ENCODE results near the gene C1RL.

C1RL gene

DNA sequence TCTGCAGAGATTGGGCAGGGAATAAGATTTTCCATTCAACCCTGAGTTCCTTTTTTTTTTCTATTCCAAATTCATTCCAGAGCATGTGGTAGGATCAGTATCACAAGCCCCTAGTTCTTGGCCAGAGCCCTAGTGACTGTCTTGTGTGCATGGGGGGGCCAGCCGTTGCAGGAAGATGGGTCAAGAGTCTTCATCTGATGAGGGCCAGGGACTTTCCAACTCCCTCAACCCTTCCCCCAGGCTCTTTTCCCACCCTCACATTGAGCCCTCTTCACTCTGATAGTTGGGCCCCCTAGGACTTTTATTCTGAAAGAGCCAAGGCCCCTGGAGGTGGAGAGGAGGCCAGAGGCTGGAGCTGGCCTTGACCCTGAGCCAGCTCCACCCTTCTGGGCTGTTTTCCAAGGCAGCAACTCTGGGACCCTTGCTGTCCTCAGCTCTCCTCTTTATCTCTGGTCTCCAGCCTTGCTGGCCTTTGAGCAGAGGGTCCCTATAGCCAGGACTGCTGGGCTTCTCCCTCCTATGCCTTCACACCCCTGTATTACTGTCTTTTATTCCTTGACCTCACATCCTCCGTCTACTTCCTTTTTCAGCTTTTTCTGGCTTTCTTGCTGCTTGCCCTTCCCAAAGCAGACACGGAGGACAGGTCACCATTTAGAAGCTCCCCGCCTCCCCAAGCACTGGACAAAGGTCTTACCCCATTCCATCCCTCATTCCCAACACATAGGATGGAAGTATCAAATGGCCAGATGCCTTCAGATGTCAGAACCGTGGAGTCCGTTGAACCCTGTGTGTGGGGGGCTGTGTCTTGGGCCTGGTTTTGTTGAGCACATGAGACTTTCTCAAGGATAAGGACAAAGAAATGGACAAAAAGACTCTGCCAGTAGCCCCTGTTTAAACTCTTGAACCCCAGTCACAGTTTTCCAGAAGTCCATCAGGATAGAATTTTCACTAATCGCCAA, 14.1 kb upstream of the C1RL start:
- no peak overlapping the region for H3K9ac ChIP-seq
- H3K27ac ChIP-seq: no peak overlapping the region
- no peak for TF ChIP-seq Cebpa-rat (IDR thresholded peaks at IDR 0.05)
- no peaks in the 10 kb centered on the region for H3K27me3 ChIP-seq
- peaks cover 0 to 5% (median 0%) of the 10 kb centered on the region in 11 experiments; a peak in 1 of 22 replicates for H4K20me1 ChIP-seq
- peak overlapping the region in 4 of 11 experiments; percentile 4 to 45 (median 22); a peak in 3 of 22 replicates for H3K4me2 ChIP-seq
- no peak overlapping the region for H3K4me3 ChIP-seq
- H3K9me3 ChIP-seq (replicated peaks in 1 of 11): no peaks in the 10 kb centered on the region
- H3K36me3 ChIP-seq: peaks cover 0 to 5% (median 0%) of the 10 kb centered on the region in 11 experiments; a peak in 3 of 22 replicates
- peaks cover 0 to 18% (median 0%) of the 10 kb centered on the region in 10 experiments; a peak in 5 of 20 replicates for H3K4me1 ChIP-seq

DNA sequence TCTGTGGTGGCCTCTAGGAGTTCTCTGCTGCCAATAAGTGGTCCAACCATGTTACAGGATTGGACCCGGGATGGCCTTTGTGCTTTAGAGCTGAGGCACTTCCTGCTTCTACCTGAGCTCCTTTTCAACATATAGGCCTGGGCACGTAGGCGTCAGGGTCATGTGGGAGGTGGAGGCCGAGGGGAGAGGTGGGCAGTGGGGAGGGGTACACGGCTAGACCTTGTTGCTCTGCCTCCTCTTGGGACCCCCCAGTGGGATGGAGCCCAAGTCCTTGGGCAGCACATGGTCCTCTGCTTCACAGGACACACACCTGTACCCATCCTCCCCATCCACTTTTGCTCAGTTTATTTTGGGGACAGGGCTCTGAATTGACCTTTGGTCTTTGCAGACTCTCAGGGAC, 12.3 kb upstream of the C1RL start:
- Histone ChIP-seq H3K36me3 (peaks cover 0 to 16% (median 0%) of the 10 kb centered on the region in 11 experiments; a peak in 7 of 22 replicates), H3K9me3 (replicated peaks in 1 of 11) (no peaks in the 10 kb centered on the region), H4K20me1 (peaks cover 0 to 6% (median 0%) of the 10 kb centered on the region in 11 experiments; a peak in 1 of 22 replicates), H3K27ac (no peak overlapping the region), H3K9ac (no peak overlapping the region), H3K27me3 (no peaks in the 10 kb centered on the region), H3K4me1 (peaks cover 0 to 19% (median 0%) of the 10 kb centered on the region in 10 experiments; a peak in 5 of 20 replicates), H3K4me3 (no peak overlapping the region), H3K4me2 (no peak overlapping the region)
- no peak for TF ChIP-seq Cebpa-rat (IDR thresholded peaks at IDR 0.05)

DNA sequence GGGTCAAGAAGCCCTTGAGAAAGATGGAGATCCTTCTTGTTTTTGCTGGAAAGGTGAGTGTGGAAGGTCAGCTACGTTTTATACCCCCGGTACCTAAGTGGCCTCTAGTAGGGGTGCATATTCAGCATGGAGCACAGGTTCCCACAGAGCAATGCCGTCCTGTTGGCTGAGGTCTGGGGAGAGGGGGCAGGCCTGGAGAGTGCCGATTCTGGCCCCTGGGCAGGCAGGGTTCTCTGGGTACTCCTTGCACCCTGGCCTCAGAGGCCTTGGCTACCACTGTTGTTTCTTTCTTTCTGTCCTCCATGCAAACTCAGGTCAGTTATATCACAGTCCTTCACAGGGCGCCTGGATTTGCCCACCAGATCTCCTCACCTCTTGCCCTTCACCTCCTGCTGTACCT, 11.2 kb upstream of the C1RL start:
- peaks cover 0 to 19% (median 0%) of the 10 kb centered on the region in 10 experiments; a peak in 5 of 20 replicates for H3K4me1 ChIP-seq
- TF ChIP-seq Cebpa-rat (IDR thresholded peaks at IDR 0.05): no peak
- H3K4me3 ChIP-seq: no peak overlapping the region
- no peak overlapping the region for H3K9ac ChIP-seq
- peaks cover 0 to 6% (median 0%) of the 10 kb centered on the region in 11 experiments; a peak in 1 of 22 replicates for H4K20me1 ChIP-seq
- no peak overlapping the region for H3K27ac ChIP-seq
- H3K9me3 ChIP-seq (replicated peaks in 1 of 11): no peaks in the 10 kb centered on the region
- H3K36me3 ChIP-seq: peaks cover 0 to 28% (median 0%) of the 10 kb centered on the region in 11 experiments; a peak in 10 of 22 replicates
- no peaks in the 10 kb centered on the region for H3K27me3 ChIP-seq
- no peak overlapping the region for H3K4me2 ChIP-seq

DNA sequence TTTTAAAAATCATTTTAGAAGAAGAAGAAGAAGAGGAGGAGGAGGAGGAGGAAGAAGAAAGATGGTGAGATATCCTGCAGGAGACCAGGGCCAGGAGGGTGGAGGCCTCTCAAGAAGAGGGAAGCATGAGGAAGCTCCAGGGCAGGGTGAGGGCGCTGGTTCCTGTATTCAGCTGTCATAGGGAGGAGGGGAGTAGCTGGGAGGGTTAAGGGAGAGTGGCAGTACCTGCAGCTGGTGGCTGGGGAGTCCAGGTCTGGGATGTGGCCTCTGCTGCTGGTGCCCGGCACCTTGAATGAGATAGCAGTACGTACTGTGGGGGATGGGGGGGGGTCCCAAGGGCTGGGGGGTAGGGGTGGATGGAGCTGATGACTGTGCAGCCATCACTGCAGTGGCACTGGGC, 9.9 kb upstream of the C1RL start:
- peaks cover 0 to 9% (median 0%) of the 10 kb centered on the region in 11 experiments; a peak in 1 of 22 replicates for H4K20me1 ChIP-seq
- no peaks in the 10 kb centered on the region for H3K9me3 ChIP-seq (replicated peaks in 1 of 11)
- TF ChIP-seq Cebpa-rat (IDR thresholded peaks at IDR 0.05): no peak
- peaks cover 0 to 36% (median 0%) of the 10 kb centered on the region in 11 experiments; a peak in 10 of 22 replicates for H3K36me3 ChIP-seq
- peak overlapping the region in 2 of 11 experiments; percentile 15 to 35; a peak in 2 of 22 replicates for H3K4me2 ChIP-seq
- no peak overlapping the region for H3K9ac ChIP-seq
- H3K4me1 ChIP-seq: peaks cover 0 to 19% (median 0%) of the 10 kb centered on the region in 10 experiments; a peak in 5 of 20 replicates
- H3K4me3 ChIP-seq: no peak overlapping the region
- no peak overlapping the region for H3K27ac ChIP-seq
- H3K27me3 ChIP-seq: no peaks in the 10 kb centered on the region

DNA sequence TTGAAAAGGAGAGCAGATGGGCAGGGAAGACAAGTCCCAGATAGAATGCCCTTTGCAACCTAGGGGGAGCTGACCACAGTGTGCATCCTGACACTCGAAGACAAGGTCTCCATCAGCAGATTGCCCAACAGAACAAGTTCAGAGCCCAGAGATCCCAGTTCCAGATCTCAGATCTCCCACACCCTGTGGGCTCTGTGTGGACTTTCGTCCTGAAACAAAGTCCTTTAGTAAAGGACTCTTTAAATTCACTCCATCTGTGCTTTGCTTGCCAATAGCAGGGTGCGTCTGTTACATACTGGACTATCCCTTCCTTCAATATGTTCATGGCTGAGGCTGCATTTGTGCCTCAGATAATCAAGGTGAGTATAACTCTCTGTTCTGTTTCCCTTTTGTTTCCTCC, 8.7 kb upstream of the C1RL start:
- Histone ChIP-seq H3K27ac (no peak overlapping the region), H3K27me3 (no peaks in the 10 kb centered on the region), H4K20me1 (peaks cover 0 to 15% (median 0%) of the 10 kb centered on the region in 11 experiments; a peak in 1 of 22 replicates), H3K4me2 (no peak overlapping the region), H3K9me3 (replicated peaks in 1 of 11) (no peaks in the 10 kb centered on the region), H3K4me3 (no peak overlapping the region), H3K4me1 (peaks cover 0 to 17% (median 0%) of the 10 kb centered on the region in 10 experiments; a peak in 6 of 20 replicates), H3K9ac (no peak overlapping the region), H3K36me3 (peaks cover 0 to 36% (median 0%) of the 10 kb centered on the region in 11 experiments; a peak in 10 of 22 replicates)
- no peak for TF ChIP-seq Cebpa-rat (IDR thresholded peaks at IDR 0.05)

DNA sequence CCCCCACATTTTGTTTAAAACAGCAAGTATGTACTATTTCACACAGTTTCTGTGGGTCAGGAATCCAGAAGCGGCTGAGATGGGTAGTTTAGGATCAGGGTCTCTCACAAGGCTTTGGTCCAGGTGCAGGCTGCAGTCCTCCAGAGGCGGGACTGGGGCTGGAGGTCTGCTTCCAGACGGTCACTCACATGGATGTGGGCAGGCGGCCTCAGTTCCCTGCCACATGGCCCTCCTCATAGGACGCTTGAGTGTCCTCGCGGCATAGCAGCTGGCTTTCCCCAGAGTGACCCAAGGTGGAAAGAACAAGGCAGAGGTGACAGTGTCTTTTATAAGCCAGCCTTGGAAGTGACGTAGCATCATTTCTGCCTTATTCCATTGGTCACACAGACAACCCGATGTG, 7.9 kb upstream of the C1RL start:
- peaks cover 0 to 16% (median 0%) of the 10 kb centered on the region in 10 experiments; a peak in 5 of 20 replicates for H3K4me1 ChIP-seq
- H3K4me2 ChIP-seq: no peak overlapping the region
- peaks cover 0 to 15% (median 0%) of the 10 kb centered on the region in 11 experiments; a peak in 1 of 22 replicates for H4K20me1 ChIP-seq
- no peak overlapping the region for H3K27ac ChIP-seq
- TF ChIP-seq Cebpa-rat (IDR thresholded peaks at IDR 0.05): no peak
- no peaks in the 10 kb centered on the region for H3K9me3 ChIP-seq (replicated peaks in 1 of 11)
- peaks cover 0 to 36% (median 0%) of the 10 kb centered on the region in 11 experiments; a peak in 10 of 22 replicates for H3K36me3 ChIP-seq
- H3K4me3 ChIP-seq: no peak overlapping the region
- no peak overlapping the region for H3K9ac ChIP-seq
- no peaks in the 10 kb centered on the region for H3K27me3 ChIP-seq

DNA sequence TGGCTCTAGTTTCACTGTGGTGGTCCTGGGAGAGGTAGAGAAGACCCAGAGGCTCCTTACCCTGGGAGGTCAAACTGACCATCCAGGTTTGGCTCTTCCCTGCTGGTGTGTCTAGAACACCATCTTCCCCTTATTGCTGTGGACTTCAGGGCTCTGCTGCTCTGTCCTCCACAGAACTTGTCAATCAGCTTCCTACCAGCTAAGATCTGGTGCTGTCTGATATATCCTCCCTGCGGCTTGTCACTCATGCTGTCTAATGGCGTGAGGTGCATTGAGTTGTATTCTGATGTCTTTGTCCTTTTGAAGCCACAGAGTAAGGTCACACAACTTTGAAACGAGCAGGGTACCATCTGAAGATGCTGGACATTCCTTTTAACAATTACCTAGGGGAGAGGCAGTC, 7.2 kb upstream of the C1RL start:
- Histone ChIP-seq H3K4me1 (peaks cover 0 to 18% (median 0%) of the 10 kb centered on the region in 10 experiments; a peak in 5 of 20 replicates), H4K20me1 (peaks cover 0 to 15% (median 0%) of the 10 kb centered on the region in 11 experiments; a peak in 1 of 22 replicates), H3K27ac (no peak overlapping the region), H3K9me3 (replicated peaks in 1 of 11) (no peaks in the 10 kb centered on the region), H3K4me3 (no peak overlapping the region), H3K36me3 (peaks cover 0 to 36% (median 0%) of the 10 kb centered on the region in 11 experiments; a peak in 10 of 22 replicates), H3K27me3 (no peaks in the 10 kb centered on the region), H3K4me2 (no peak overlapping the region), H3K9ac (no peak overlapping the region)
- no peak for TF ChIP-seq Cebpa-rat (IDR thresholded peaks at IDR 0.05)

DNA sequence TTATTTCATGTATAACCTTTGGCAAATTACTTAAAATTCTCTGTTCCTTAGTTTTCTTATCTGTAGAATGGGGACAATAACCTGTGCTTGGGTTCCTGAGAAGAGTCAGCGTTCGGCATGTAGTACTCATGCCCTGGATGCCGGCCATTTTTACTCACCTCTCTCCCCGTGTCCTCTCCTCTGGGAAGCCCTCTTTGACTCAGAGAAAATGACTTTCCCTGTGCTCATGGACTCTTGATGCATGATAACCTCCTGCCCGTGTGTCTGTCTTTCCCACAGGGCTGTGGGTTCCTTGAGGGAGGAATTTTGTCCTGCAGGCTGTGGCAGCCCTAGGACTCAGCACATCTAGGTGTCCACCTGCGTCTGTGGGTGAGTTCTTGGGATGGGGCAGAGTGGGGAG, 5.8 kb upstream of the C1RL start:
- no peak overlapping the region for H3K4me2 ChIP-seq
- H3K4me3 ChIP-seq: no peak overlapping the region
- no peaks in the 10 kb centered on the region for H3K9me3 ChIP-seq (replicated peaks in 1 of 11)
- H3K9ac ChIP-seq: no peak overlapping the region
- no peak overlapping the region for H3K27ac ChIP-seq
- no peaks in the 10 kb centered on the region for H3K27me3 ChIP-seq
- peaks cover 0 to 15% (median 0%) of the 10 kb centered on the region in 11 experiments; a peak in 1 of 22 replicates for H4K20me1 ChIP-seq
- H3K36me3 ChIP-seq: peaks cover 0 to 36% (median 0%) of the 10 kb centered on the region in 11 experiments; a peak in 10 of 22 replicates
- TF ChIP-seq Cebpa-rat (IDR thresholded peaks at IDR 0.05): no peak
- H3K4me1 ChIP-seq: peaks cover 0 to 28% (median 5%) of the 10 kb centered on the region in 10 experiments; a peak in 12 of 20 replicates

DNA sequence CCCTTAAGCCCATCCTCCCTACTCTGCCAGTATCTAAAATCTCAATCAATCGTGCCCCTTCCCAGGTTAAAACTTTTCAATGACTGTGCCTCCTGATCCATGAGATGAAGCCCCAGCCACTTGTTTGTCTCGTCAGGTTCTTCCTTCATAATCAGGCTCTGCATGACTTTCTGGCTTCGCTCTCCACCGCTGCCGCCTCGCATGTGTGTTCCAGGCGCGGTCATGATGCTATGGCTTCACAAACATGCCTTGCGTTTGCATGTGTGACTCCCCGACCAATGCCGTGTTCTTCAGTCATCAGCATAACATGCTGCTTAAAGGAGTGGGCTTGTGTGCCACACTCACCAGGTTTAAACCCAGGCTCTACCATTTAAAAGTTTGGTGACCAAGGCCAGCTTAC, 5.0 kb upstream of the C1RL start:
- Histone ChIP-seq H3K36me3 (peaks cover 0 to 36% (median 0%) of the 10 kb centered on the region in 11 experiments; a peak in 10 of 22 replicates), H3K27ac (no peak overlapping the region), H3K27me3 (no peaks in the 10 kb centered on the region), H4K20me1 (peaks cover 0 to 15% (median 0%) of the 10 kb centered on the region in 11 experiments; a peak in 1 of 22 replicates), H3K9ac (peak overlapping the region in 1 of 11 experiments; percentile 15; a peak in 1 of 22 replicates), H3K4me2 (no peak overlapping the region), H3K9me3 (replicated peaks in 1 of 11) (no peaks in the 10 kb centered on the region), H3K4me3 (no peak overlapping the region), H3K4me1 (peaks cover 7 to 35% (median 11%) of the 10 kb centered on the region in 10 experiments; a peak in 18 of 20 replicates)
- TF ChIP-seq Cebpa-rat (IDR thresholded peaks at IDR 0.05): no peak
